NCI-H526 treated with DMSO at 0.1 percent for 48 hours (cell line): ENCODE measurements around the gene CELF2.

Experiments
- DNase-seq: peaks from one replicate; lab custom pipeline; 2025; lab: John Stamatoyannopoulos, UW

CELF2 gene

GRCh38 chr10:11131112-11131639, 113.5 kb downstream of the CELF2 start:
- DNase-seq, result no peak

GRCh38 chr10:11134411-11134810, 116.7 kb downstream of the CELF2 start:
- no peak for DNase-seq

GRCh38 chr10:11135709-11136108, 118.0 kb downstream of the CELF2 start:
- DNase-seq, result no peak

- DNase-seq, result no peak
Measured at GRCh38 chr10:11138314-11139033, 120.8 kb downstream of the CELF2 start.

GRCh38 chr10:11140963-11141362, 123.3 kb downstream of the CELF2 start:
- no peak for DNase-seq

- no peak for DNase-seq
Measured at GRCh38 chr10:11141571-11142091, 124.0 kb downstream of the CELF2 start.

- DNase-seq, result no peak
Measured at GRCh38 chr10:11142777-11143176, 125.1 kb downstream of the CELF2 start.

GRCh38 chr10:11143242-11143641, 125.6 kb downstream of the CELF2 start:
- no peak for DNase-seq

GRCh38 chr10:11144626-11145494, 127.2 kb downstream of the CELF2 start:
- peak; percentile 86 for DNase-seq

GRCh38 chr10:11145495-11145855, 127.8 kb downstream of the CELF2 start:
- no peak for DNase-seq

- DNase-seq, result peak; percentile 8
Measured at GRCh38 chr10:11146402-11147171, 128.9 kb downstream of the CELF2 start.

GRCh38 chr10:11147722-11148121, 130.1 kb downstream of the CELF2 start:
- peak; percentile 11 for DNase-seq

GRCh38 chr10:11148142-11149028, 130.7 kb downstream of the CELF2 start:
- DNase-seq, result no peak

- DNase-seq, result no peak
Measured at GRCh38 chr10:11149807-11150141, 132.1 kb downstream of the CELF2 start.

GRCh38 chr10:11150231-11150731, 132.6 kb downstream of the CELF2 start:
- no peak for DNase-seq

- DNase-seq, result no peak
Measured at GRCh38 chr10:11150879-11151415, 133.3 kb downstream of the CELF2 start.

- no peak for DNase-seq
Measured at GRCh38 chr10:11152801-11153200, 135.1 kb downstream of the CELF2 start.

GRCh38 chr10:11153245-11153644, 135.6 kb downstream of the CELF2 start:
- DNase-seq, result no peak

GRCh38 chr10:11153766-11154165, 136.1 kb downstream of the CELF2 start:
- DNase-seq, result no peak

- DNase-seq, result peak; percentile 14
Measured at GRCh38 chr10:11154333-11154732, 136.7 kb downstream of the CELF2 start.
